Transverse colon (tissue), 4 donors: Measurements from ENCODE around the gene RECK. TPM values are rescaled to one million over a fixed set of nuclear protein-coding genes. Genes with fewer than 3 reads are reported as not detected.

ENCODE experiments used
- DNase-seq: peaks from one replicate; pipeline ENCODE4 v3.0.0-alpha.2; 2019
- H3K27ac ChIP-seq, 4 donors: fragments of 200-600 bp; sonication (generic); 2 replicates each; pipeline ENCODE4 v1.5.1; 2016 to 2018; ENCODE audit warnings: inconsistent platforms in 4 of 4
- H3K27me3 ChIP-seq: fragments of 200-600 bp; sonication (generic); 2 replicates; pipeline ENCODE4 v1.5.1; 2017; ENCODE audit warnings: inconsistent platforms
- H3K36me3 ChIP-seq, 4 donors: fragments of 200-600 bp; sonication (generic); 2 replicates each; pipeline ENCODE4 v1.5.1; 2017 to 2019; ENCODE audit warnings: inconsistent platforms in 4 of 4
- H3K4me1 ChIP-seq, 4 donors: fragments of 200-600 bp; sonication (generic); 2 replicates each; pipeline ENCODE4 v1.5.1; 2017 to 2020; ENCODE audit warnings: inconsistent platforms in 4 of 4
- H3K4me3 ChIP-seq, 4 donors: fragments of 200-600 bp; sonication (generic); 1 replicate in 1 of 4; 2 replicates in 3 of 4; pipeline versions ENCODE4 v1.5.1 to v1.6.1; 2017 to 2019; ENCODE audit warnings: inconsistent platforms in 4 of 4
- H3K9me3 ChIP-seq, 2 donors: fragments of 200-600 bp; sonication (generic); 2 replicates each; pipeline ENCODE4 v1.5.1; 2017 to 2019; ENCODE audit warnings: inconsistent platforms in 2 of 2
- EP300 ChIP-seq: sonication (generic); formaldehyde crosslinking; IDR thresholded peaks from one replicate; pipeline ENCODE4 v1.6.1; 2017; ENCODE audit warnings: antibody characterized with exemption, low read depth
- POLR2A ChIP-seq: fragments of 450-650 bp; IDR thresholded peaks from one replicate; pipeline ENCODE4 v1.6.1; 2016; ENCODE audit warnings: antibody characterized with exemption, mild to moderate bottlenecking, moderate library complexity
- POLR2AphosphoS5 ChIP-seq, 3 donors: sonication (generic); formaldehyde crosslinking; IDR thresholded peaks; one replicate each; pipeline ENCODE4 v1.6.1; 2016; ENCODE audit warnings: antibody characterized with exemption in 3 of 3
- WGBS, 2 donors: methylation state at CpG; one replicate each; pipeline ENCODE4 v1.1.5; 2018; ENCODE audit warnings: low coverage in 1 of 2; 5-methylcytosine and 5-hydroxymethylcytosine counted together
- in situ Hi-C, 4 donors: fragments of 200-750 bp; cut with MboI; loops; one replicate each; pipeline versions ENCODE4 v1.15.0 to v1.15.1; 2017; ENCODE audit warnings: low sequenced_read_pairs in 3 of 4, low pct_ligation_motif_present in 1 of 4, low pct_unique_long_range_greater_than_20kb in 1 of 4
- intact Hi-C: fragments of 100-400 bp; cut with DNase I; formaldehyde crosslinking; loops from one replicate; pipeline ENCODE4 v1.15.1; 2023; ENCODE audit warnings: low total_unique reads
- total RNA-seq, 4 donors: library from RNA; depleted of rRNA; stranded (reverse); fragments of >200 nt; gene quantifications; one replicate each; pipeline ENCODE4 v1.1.0, GENCODE V29; 2016
- TF ChIP-seq, protein P1 (sequence below), 5 experiments: fragments of 200-600 bp in 3 of 5; fragments of 450-650 bp in 2 of 5; sonication (generic) in 3 of 5; IDR thresholded peaks; 1 replicate in 2 of 5; 2 replicates in 3 of 5; pipeline ENCODE4 v1.5.1; 2016 to 2017; ENCODE audit warnings: antibody characterized with exemption in 5 of 5, inconsistent platforms in 3 of 5, mild to moderate bottlenecking in 2 of 5, moderate library complexity in 1 of 5

RECK gene
- total RNA-seq, 4 donors from 2014 or later, result 1.5 to 30.3 (median 6.0) TPM

DNA sequence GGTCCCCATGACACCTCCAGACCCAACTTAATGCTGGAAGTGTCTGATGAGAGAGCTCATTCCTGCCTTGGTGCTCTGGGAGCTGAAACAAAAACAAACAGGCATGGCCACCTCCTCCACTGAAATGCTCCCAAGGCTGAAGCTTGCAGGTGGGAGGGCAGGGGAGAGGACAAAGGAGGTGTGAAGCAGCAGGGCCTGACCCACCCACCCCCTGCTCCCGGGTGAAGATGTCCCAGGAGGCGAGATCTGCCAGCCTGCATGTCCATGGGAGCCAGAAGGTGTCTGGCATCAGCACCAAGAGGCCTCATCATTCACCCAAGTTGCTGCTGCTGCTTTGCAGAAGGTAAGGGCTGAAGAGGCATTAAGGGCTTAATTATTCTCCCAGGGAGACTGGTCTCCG, 128.3 kb downstream of the RECK start:
- Histone ChIP-seq H3K27ac (peak overlapping the region; percentile 79 to 84 (median 81)), H3K9me3 (no peaks in the 10 kb centered on the region), H3K27me3 (no peaks in the 10 kb centered on the region), H3K36me3 (no peaks in the 10 kb centered on the region), H3K4me1 (peaks cover 9 to 30% (median 22%) of the 10 kb centered on the region in 4 donors), H3K4me3 (no peak overlapping the region)
- intact Hi-C loops (no loop called here), in situ Hi-C loops (loop anchor here (5.0 to 25.0 kb wide), 3 partner anchors 60 to 128 kb away; partner anchors contain the start of gene RECK (in 1 of the 4))
- 74% methylated on average over 3 of the region's 3 CpGs; no CpG with 5 or more reads in 1 of the 2 donors for WGBS, 2 donors
- TF ChIP-seq EP300 (no peak), POLR2A (no peak), POLR2AphosphoS5 (IDR thresholded peaks at IDR 0.05) (no peak)
- TF ChIP-seq, protein P1, sequence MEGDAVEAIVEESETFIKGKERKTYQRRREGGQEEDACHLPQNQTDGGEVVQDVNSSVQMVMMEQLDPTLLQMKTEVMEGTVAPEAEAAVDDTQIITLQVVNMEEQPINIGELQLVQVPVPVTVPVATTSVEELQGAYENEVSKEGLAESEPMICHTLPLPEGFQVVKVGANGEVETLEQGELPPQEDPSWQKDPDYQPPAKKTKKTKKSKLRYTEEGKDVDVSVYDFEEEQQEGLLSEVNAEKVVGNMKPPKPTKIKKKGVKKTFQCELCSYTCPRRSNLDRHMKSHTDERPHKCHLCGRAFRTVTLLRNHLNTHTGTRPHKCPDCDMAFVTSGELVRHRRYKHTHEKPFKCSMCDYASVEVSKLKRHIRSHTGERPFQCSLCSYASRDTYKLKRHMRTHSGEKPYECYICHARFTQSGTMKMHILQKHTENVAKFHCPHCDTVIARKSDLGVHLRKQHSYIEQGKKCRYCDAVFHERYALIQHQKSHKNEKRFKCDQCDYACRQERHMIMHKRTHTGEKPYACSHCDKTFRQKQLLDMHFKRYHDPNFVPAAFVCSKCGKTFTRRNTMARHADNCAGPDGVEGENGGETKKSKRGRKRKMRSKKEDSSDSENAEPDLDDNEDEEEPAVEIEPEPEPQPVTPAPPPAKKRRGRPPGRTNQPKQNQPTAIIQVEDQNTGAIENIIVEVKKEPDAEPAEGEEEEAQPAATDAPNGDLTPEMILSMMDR (IDR thresholded peaks at IDR 0.05), result no peak
- no peak for DNase-seq

DNA sequence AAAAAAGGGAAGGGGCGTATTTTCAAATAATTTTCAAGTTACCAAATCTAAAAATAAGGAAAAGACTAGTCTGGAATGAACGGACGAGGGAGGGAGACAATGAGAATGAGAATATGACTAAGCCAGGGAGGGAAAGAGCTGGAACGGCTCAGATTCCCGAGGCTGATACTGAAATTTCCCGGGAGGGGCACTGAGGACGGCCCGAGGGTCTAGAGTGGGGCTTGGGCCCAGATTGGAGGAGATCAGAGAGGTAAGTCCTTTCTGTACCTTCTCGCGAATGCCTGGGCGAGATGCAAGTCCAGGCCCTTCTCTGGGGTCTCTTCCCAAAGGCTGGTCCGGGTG, 129.1 kb downstream of the RECK start:
- TF ChIP-seq, protein P1 (IDR thresholded peaks at IDR 0.05), result no peak
- TF ChIP-seq POLR2A, result no peak
- TF ChIP-seq EP300, result no peak
- Histone ChIP-seq H3K27me3 (no peaks in the 10 kb centered on the region), H3K27ac (peak overlapping the region; percentile 79 to 84 (median 81)), H3K36me3 (no peaks in the 10 kb centered on the region), H3K4me1 (peaks cover 9 to 30% (median 22%) of the 10 kb centered on the region in 4 donors), H3K4me3 (peak overlapping the region in 3 of 4 donors; percentile 38 to 57 (median 44)), H3K9me3 (no peaks in the 10 kb centered on the region)
- WGBS, 2 donors, result 30 to 51% methylated on average over 6 to 12 of the region's 12 CpGs
- intact Hi-C loops (loop anchor here (2.0 kb wide), 1 partner anchor 63 kb away; no protein-coding TSS in a partner anchor), in situ Hi-C loops (loop anchor here (5.0 to 25.0 kb wide), 3 partner anchors 61 to 128 kb away; partner anchors contain the start of gene RECK (in 1 of the 4))
- no peak for DNase-seq

DNA sequence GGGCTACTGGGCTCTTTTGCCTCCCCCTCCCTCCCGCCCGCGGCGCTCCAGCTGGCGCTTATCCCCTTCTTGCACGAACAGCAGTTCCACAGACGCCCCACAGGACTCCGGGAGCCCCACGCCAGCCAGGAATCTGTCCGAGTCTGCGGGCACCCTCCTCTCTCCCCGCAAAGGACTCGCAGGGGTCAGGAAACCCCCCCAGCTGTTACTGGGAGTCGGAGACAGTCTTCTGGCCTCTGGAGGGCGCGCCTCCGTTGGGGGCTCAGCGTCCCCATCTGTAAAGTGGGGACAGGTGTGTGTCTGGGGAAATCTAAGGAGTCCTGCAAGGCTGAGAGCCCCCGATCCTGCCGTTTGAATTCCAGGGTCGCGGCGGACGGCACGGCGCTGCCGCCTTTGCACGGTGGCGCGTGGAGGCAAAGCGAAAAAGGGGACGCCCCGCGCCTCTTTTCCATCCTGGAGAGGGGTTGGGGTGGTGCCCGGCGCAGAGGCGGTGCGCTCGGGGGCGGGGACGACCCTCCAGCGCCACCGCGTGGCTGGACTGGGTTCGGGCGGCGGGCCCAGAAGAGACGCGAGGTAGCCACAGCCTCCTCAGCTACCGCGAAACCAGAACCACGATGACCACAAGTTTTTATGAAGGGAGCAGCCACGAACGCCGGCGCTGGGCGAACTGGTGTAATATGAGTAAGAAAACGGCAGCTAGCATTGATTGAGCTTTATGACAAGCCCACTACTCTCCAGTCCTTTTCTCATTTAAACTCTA, 129.6 kb downstream of the RECK start:
- TF ChIP-seq, protein P1 (IDR thresholded peaks at IDR 0.05), result peak; percentile 93 to 95 (median 94)
- TF ChIP-seq EP300, result no peak
- no peak for TF ChIP-seq POLR2A
- peak in 1 of 3 donors; percentile 34 for TF ChIP-seq POLR2AphosphoS5 (IDR thresholded peaks at IDR 0.05)
- Histone ChIP-seq H3K27me3 (no peaks in the 10 kb centered on the region), H3K27ac (peak overlapping the region; percentile 79 to 84 (median 81)), H3K36me3 (no peaks in the 10 kb centered on the region), H3K4me1 (peaks cover 9 to 30% (median 22%) of the 10 kb centered on the region in 4 donors), H3K4me3 (peak overlapping the region; percentile 2 to 57 (median 41)), H3K9me3 (no peaks in the 10 kb centered on the region)
- 4% methylated on average over 33 of the region's 58 CpGs; no CpG with 5 or more reads in 1 of the 2 donors for whole genome bisulfite sequencing, 2 donors
- peak; percentile 88 for DNase-seq
- intact Hi-C loops (loop anchor here (2.0 kb wide), 1 partner anchor 64 kb away; no protein-coding TSS in a partner anchor), in situ Hi-C loops (loop anchor here (5.0 to 25.0 kb wide), 3 partner anchors 62 to 129 kb away; partner anchors contain the start of gene RECK (in 1 of the 4))

DNA sequence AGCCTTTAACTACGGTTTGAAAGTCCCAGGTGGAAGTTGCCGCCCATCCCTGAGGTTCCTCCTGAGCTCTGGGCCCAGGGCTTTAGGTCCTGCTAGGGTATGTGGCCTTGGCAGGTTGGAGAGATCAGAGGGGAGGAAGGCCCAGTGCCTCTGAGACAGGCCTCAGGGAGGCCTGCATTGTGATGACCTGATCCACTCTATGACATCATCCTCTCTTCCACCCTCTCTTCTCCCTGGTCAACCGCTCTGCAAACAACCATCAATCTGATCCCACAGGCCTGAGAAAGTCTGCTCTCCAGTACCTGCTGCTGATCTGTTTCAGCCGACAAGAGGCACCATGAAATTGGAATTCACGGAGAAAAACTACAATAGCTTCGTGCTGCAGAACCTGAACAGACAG, 132.5 kb downstream of the RECK start, which contains the start of gene CCIN:
Gene CCIN (plus strand): TSS at position 223 of the 400 bp plus-strand sequence. CDS start 115 bp downstream, at position 338.
- WGBS, 2 donors, result 81 to 90% methylated on average over 2 to 6 of the region's 6 CpGs

More for the DNA sequence above, 132.5 kb downstream of the RECK start, which contains the start of gene CCIN:
- Histone ChIP-seq H3K27me3 (no peaks in the 10 kb centered on the region), H3K36me3 (no peaks in the 10 kb centered on the region), H3K4me3 (no peak within 1 kb of the TSS), H3K4me1 (peaks cover 0 to 22% (median 11%) of the 10 kb centered on the region in 4 donors), H3K9me3 (no peaks in the 10 kb centered on the region), H3K27ac (no peak within 1 kb of the TSS)
- in situ Hi-C loops (loop anchor here (5.0 to 25.0 kb wide), 3 partner anchors 64 to 132 kb away; partner anchors contain the start of gene RECK (in 1 of the 4)), intact Hi-C loops (no loop called here)
- no peak for DNase-seq
- TF ChIP-seq, protein P1 (IDR thresholded peaks at IDR 0.05), result no peak
- TF ChIP-seq POLR2AphosphoS5 (IDR thresholded peaks at IDR 0.05), result no peak
- no peak for TF ChIP-seq EP300
- TF ChIP-seq POLR2A, result no peak
